ENCODE data around the gene NCAPG2.

NCAPG2 gene

DNA sequence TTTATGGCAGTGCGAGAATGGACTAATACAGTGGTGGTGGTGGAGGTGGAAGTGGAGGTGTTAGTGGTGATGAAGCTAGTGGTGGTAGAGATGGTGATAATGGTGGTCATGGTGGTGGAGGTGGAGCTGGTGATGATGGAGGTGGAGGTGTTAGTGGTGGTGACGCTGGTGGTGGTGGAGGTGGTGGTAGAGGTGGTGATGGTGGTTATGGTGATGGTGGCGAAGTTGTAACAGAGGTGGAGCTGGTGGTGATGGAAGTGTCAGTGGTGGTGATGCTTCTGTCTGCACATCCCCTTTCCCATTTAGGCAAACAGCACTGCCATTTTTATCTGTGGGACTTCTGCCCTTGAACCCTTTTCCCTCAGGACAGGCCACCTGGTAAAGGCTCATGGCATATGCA, 109.5 kb downstream of the NCAPG2 start:
- TF ChIP-seq, protein P1, sequence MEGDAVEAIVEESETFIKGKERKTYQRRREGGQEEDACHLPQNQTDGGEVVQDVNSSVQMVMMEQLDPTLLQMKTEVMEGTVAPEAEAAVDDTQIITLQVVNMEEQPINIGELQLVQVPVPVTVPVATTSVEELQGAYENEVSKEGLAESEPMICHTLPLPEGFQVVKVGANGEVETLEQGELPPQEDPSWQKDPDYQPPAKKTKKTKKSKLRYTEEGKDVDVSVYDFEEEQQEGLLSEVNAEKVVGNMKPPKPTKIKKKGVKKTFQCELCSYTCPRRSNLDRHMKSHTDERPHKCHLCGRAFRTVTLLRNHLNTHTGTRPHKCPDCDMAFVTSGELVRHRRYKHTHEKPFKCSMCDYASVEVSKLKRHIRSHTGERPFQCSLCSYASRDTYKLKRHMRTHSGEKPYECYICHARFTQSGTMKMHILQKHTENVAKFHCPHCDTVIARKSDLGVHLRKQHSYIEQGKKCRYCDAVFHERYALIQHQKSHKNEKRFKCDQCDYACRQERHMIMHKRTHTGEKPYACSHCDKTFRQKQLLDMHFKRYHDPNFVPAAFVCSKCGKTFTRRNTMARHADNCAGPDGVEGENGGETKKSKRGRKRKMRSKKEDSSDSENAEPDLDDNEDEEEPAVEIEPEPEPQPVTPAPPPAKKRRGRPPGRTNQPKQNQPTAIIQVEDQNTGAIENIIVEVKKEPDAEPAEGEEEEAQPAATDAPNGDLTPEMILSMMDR (IDR thresholded peaks at IDR 0.05; ENCODE audit: low read depth, low read length), result no peak
- H3K4me3 ChIP-seq (ENCODE audit: low read depth, low read length), result no peak overlapping the region

DNA sequence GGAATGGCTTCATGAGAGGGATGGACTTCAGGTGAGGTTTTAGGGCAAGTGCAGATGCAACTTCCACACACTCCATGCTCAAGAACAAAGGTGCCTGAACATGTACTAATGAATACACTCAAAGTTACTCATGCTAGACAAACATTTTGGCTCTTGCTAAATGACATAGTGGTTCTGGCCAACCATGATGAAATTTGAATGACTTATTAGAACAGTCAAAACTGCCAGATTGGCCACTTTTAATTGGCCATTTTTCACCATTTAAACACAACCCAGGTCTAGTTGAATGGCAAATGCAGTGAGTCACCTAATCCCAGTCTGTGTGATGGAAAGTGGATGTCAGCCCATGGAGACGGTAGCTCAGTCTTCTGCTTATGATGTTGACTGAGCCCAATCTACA, 112.1 kb downstream of the NCAPG2 start:
- TF ChIP-seq, protein P1 (IDR thresholded peaks at IDR 0.05; ENCODE audit: low read depth, low read length), result no peak
- no peak overlapping the region for H3K4me3 ChIP-seq (ENCODE audit: low read depth, low read length)

DNA sequence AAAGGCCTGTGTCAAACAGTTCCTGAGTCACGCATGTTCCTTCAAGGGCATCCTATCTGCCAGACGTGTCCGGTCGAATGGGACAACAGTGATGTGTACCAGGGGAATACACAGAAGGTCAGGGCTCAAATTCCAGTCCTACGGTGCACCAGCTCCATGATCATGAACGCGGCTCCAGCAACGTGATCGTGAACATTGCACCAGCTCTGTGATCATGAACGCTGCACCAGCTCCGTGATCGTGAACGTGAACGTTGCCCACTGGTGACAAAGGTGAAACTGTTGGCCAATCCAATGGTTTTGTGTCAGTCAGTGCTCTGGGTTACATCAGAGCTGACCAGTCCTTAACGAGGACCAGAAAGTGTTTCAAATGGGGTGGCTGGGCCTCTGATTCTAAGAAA, 112.7 kb downstream of the NCAPG2 start:
- TF ChIP-seq, protein P1 (IDR thresholded peaks at IDR 0.05; ENCODE audit: low read depth, low read length), result no peak
- no peak overlapping the region for H3K4me3 ChIP-seq (ENCODE audit: low read depth, low read length)

DNA sequence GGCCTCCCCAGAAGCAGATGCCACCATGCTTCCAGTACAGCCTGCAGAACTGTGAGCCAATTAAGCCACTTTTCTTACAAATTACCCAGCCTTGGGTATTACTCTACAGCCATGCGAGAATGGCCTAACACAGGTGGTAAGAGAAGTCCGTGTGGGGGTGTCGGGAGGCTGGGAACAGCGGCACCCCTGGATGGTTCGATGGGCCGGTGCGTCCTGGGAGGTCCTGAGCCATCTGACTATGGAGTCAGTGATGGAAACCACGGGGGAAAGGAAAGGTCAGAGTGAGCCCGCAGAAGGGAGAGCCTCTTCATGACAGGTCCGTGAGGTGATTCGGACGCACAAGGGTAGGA, 114.4 kb downstream of the NCAPG2 start:
- TF ChIP-seq, protein P1 (IDR thresholded peaks at IDR 0.05; ENCODE audit: low read depth, low read length), result no peak
- H3K4me3 ChIP-seq (ENCODE audit: low read depth, low read length), result no peak overlapping the region

DNA sequence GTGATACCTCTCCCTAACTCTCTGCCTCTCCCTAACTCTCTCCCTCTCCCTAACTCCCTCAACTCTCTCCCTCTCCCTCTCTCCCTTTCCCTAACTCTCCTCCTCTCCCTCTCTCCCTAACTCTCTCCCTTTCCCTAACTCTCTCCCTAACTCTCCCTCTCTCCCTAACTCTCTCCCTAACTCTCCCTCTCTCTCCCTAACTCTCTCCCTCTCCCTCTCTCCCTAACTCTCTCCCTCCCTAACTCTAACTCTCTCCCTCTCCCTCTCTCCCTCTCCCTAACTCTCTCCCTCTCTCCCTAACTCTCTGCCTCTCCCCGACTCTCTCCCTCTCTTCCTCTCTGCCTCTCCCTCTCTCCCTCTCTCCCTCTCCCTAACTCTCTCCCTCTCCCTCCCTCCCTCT, 115.0 kb downstream of the NCAPG2 start:
- no peak overlapping the region for H3K4me3 ChIP-seq (ENCODE audit: low read depth, low read length)

DNA sequence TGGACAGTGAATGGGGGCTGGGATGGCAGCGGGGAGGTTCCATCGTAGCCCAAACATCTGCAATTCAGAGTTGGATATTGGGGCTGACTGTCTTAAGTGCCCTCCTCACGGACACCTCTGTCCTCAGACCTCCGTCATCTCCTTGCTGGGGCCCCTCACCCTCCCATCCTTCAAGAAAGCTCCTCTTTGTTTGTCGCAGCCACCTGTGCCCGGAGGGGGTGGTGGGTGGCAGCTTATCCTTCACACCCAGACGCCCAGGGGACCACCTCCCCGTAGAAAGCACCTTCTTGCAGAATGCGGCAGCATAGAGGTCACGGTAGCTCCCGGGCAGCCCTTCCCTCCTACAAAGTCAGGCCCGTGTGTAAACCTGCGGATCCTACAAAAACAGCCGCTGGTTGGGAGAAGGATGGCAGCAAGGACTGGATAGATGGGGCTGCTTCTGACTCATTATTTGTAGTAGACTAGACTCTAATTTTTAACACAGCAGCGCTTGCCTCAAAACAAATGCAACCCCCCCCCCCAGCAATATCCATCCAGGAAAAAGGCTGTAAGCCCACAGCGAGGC, 115.6 kb downstream of the NCAPG2 start:
- TF ChIP-seq, protein P1 (IDR thresholded peaks at IDR 0.05; ENCODE audit: low read depth, low read length), result no peak
- no peak overlapping the region for H3K4me3 ChIP-seq (ENCODE audit: low read depth, low read length)

More for the DNA sequence above, 115.0 kb downstream of the NCAPG2 start:
- TF ChIP-seq, protein P1 (IDR thresholded peaks at IDR 0.05; ENCODE audit: low read depth, low read length), result no peak

DNA sequence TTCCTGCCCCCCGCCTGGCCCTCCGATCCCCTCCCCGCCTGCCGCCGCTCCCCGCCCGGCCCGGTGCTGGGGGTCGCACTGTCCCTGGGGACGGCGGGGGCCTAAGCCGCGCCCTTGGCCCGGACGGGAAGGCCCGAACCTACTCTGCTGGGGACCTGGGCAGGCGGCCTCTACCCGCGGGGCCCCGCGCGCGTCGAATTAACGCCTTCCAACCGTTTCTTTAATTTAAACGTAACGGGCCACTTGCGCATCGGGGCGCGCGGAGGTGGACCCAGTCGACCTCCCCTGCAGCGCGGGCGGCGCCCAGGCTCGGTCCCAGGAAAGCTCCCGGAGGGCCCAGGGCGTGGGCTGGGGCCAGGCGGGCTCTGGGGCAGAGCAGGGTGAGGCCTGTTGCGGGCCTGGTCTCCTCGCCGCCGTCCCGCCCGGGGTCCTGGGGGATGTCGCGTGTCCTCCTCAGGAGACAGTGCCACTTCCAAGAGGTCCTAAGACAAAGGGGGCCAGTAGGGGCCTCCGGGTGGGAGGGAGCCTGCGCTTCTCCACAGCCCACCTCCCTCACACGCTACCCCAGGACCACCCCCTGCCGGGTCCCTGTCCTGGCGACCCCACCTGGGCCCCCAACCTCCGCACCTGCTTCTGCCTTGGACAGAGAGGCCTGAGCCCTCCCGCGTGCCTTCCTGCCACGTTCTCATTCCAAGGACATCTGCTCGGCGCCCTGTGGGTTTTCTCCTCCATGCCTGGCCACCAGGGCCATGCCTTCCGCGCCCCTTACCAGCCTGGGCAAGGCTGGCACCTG, 116.3 kb downstream of the NCAPG2 start:
- TF ChIP-seq, protein P1 (IDR thresholded peaks at IDR 0.05; ENCODE audit: low read depth, low read length), result no peak
- peak overlapping the region; percentile 40 for H3K4me3 ChIP-seq (ENCODE audit: low read depth, low read length)

Data from WI38 (cell line).